Fibroblast of villous mesenchyme (primary cell): ENCODE data around the gene DNAJC22. TPM values are rescaled to one million over a fixed set of nuclear protein-coding genes. Genes with fewer than 3 reads are reported as not detected.
"Not testable (repeated sequence)": the region's sequence is repeated elsewhere in the genome, so short reads cannot be mapped to it uniquely, and the experiment has no call there.

Experiments used
- DNase-seq: peaks from one replicate; pipeline ENCODE4 v3.0.0-alpha.2; 2010; ENCODE audit warnings: low read depth
- H3K4me3 ChIP-seq: 2 replicates; pipeline ENCODE4 v1.5.1; 2011; ENCODE audit warnings: low read depth, mild to moderate bottlenecking, low read length
- total RNA-seq: library from RNA; depleted of rRNA; stranded (reverse); fragments of >200 nt; gene quantifications from 2 replicates; pipeline ENCODE4 v1.2.3, GENCODE V29; 2012
- TF ChIP-seq, protein P1 (sequence below): IDR thresholded peaks from 2 replicates; pipeline ENCODE4 v1.5.1; 2012; ENCODE audit warnings: low read depth, mild to moderate bottlenecking, low read length; ENCODE audit not compliant: insufficient read depth

The DNAJC22 gene
- total RNA-seq, 1 donor = 1.7 TPM

DNA sequence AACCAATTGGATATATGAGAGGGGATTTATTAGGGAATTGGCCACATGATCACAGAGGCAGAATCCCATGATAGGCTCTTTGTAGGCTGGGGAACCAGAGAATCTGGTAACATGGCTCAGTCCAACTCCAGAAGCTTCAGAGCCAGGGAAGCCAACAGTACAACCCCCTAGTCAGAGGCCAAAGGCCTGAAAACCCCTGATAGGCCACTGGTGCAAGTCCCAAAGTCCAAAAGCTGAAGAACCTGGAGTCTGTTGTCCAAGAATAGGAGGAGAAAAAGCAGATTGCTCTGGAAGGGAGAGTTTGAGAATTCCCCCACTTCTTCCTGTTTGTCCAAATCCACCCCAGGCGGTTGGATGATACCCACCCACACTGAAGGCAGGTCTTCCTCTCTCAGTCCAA is 31.9 kb upstream of the DNAJC22 start:
- TF ChIP-seq, protein P1, sequence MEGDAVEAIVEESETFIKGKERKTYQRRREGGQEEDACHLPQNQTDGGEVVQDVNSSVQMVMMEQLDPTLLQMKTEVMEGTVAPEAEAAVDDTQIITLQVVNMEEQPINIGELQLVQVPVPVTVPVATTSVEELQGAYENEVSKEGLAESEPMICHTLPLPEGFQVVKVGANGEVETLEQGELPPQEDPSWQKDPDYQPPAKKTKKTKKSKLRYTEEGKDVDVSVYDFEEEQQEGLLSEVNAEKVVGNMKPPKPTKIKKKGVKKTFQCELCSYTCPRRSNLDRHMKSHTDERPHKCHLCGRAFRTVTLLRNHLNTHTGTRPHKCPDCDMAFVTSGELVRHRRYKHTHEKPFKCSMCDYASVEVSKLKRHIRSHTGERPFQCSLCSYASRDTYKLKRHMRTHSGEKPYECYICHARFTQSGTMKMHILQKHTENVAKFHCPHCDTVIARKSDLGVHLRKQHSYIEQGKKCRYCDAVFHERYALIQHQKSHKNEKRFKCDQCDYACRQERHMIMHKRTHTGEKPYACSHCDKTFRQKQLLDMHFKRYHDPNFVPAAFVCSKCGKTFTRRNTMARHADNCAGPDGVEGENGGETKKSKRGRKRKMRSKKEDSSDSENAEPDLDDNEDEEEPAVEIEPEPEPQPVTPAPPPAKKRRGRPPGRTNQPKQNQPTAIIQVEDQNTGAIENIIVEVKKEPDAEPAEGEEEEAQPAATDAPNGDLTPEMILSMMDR = no peak
- DNase-seq = no peak
- H3K4me3 ChIP-seq = no peak overlapping the region

DNA sequence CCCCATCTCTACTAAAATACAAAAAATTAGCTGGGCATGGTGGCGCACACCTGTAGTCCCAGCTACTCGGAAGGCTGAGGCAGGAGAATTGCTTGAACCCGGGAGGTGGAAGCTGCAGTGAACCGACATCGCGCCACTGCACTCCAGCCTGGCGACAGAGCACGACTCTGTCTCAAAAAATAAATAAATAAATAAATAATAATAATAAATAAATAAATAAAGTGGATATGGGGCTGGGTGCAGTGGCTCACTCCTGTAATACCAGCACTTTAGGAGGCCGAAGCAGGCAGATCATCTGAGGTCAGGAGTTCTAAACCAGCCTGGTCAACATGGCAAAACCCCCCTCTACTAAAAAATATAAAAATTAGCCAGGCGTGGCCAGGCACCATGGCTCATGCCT is 29.6 kb upstream of the DNAJC22 start:
- H3K4me3 ChIP-seq, DNase-seq: not testable (repeated sequence)

- DNase-seq, H3K4me3 ChIP-seq: not testable (repeated sequence)
These were observed 26.1 kb upstream of the DNAJC22 start for GRCh38 chr12:49320411-49321103.

DNA sequence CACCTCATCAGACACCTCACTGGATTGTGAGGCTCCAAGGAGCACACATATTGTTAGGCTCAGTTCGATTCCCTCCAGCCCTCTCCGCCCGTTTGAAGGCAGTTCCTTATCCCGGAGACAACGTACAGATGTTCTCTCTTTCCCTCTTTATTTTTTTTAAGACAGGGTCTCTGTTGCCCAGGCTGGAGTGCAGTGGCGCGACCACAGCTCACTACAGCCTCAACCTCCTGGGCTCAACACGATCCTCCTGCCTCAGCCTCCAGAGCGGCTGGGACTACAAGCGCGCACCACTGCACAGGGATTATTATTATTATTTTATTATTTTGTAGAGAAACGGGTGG is 24.4 kb upstream of the DNAJC22 start:
- H3K4me3 ChIP-seq = peak overlapping the region; percentile 84
- TF ChIP-seq, protein P1 = no peak

DNA sequence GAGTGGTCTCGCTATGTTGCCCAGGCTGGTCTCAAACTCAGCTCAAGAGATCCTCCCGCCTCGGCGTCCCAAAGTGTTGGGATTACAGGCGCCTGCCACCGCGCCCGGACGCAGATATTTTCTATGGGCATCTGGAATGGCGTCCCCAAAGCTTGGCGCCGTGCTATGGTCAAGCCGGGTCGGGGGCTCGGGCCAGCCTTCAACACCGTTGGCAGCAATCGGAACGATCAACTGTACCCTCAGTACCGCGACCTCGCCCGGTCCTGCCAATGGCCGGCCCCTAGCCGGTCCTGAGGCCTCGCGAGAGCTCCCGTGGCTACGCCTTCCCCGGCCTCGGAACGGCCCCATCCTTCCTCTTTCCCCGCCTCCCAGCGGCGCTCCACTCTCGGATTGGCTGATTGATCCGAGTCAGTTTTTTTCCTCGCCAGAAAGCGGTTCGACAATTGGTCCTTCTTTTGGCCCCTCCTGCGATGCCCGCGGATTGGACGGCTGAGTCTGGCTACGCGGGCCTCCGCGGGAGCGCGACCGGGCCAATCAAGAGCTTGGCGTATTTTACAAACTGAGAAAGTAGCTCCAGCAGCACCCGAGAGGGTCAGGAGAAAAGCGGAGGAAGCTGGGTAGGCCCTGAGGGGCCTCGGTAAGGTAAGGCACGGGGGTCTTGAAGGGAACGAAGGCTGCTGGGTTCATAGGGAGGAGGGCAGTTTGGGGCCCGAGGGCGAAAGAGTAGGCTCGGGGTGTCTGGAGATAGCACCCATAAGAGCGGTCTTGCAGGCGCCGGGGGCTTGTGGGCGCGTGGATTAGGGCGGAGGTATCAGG is 23.8 kb upstream of the DNAJC22 start, which contains the start of gene TROAP:
TSS of gene TROAP (plus strand) at position 548 of the 816 bp plus-strand sequence. CDS start 354 bp downstream, outside the sequence.
- TF ChIP-seq, protein P1 = no peak
- peak; percentile 98 for DNase-seq
- H3K4me3 ChIP-seq = peak within 1 kb of the TSS; percentile 84

More for the DNA sequence above, 24.4 kb upstream of the DNAJC22 start:
- no peak for DNase-seq

- no peak for DNase-seq
- TF ChIP-seq, protein P1 = no peak
- H3K4me3 ChIP-seq = peak overlapping the region; percentile 84
These were observed 23.1 kb upstream of the DNAJC22 start for GRCh38 chr12:49323524-49324097.

DNA sequence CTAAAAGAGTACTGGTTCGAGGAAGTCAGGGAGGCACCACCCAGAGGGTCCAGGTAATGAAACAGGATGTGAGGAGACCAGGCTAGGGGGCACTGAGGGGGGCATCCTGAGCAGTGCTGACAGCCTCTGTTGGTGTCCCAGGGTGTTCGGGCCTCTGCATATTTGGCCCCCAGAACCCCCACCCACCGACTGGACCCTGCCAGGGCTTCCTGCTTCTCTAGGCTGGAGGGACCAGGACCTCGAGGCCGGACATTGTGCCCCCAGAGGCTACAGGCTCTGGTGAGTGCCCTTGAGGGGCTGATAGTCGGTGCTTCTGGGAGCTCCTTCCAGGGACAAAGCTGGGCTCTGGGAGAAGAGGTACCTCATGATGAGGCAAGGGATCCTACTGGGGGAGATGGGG is 21.1 kb upstream of the DNAJC22 start:
- TF ChIP-seq, protein P1 = no peak
- no peak overlapping the region for H3K4me3 ChIP-seq

More for the DNA sequence above, 21.1 kb upstream of the DNAJC22 start:
- no peak for DNase-seq
